ENCODE results near the gene KRT80.

DNA sequence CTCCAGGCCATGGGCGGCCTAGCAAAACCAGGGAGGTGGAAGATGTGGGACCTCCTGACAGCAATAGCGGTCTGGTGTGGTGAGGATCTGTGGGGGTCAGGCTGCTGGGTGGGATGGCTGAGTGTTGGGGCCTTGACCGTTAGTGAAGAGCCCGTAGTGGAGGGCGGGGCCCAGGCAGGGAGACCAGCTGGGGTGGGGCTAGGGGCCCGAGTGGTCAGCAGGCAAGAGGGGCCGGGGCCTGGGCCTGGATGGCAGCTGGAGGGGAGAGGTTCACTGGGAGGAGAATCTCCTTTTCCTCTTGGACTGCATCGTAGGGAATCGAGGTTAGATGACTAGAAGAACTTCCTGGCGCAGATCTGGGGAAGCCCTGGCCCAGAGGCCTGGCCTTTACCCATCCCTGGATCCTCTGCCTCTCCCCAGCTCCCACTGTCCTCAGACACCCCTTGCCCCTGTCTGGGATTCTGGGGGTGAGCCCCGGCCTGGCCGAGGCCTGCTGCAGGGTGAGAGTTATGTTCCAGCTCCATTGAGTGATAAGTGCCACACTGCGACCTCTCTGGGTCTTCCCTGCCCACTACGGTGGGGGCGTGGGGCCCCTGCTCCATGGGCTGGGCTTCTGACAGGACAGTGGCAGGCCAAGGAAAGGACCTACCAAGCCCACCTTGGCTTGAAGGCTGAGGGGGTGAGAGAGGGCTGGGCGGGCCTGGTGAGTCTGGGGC, 47.1 kb downstream of the KRT80 start:
- TF ChIP-seq FOSL1 (IDR thresholded peaks at IDR 0.05; ENCODE audit: low read depth) (no peak), ELF1 (IDR thresholded peaks at IDR 0.05; ENCODE audit: borderline replicate concordance, low read depth) (no peak), SRF (IDR thresholded peaks at IDR 0.05; ENCODE audit: low read depth) (no peak), SP1 (IDR thresholded peaks at IDR 0.05; ENCODE audit: low read depth) (no peak), RAD21 (IDR thresholded peaks at IDR 0.05; ENCODE audit: low read depth) (no peak), ZNF274 (IDR thresholded peaks at IDR 0.05; ENCODE audit: low read depth, low read length) (no peak), POLR2A (IDR thresholded peaks at IDR 0.05; ENCODE audit: borderline replicate concordance, extremely low read depth, insufficient read depth, insufficient read length) (no peak), EZH2phosphoT487 (IDR thresholded peaks at IDR 0.05; ENCODE audit: borderline replicate concordance) (no peak), POLR2AphosphoS5 (IDR thresholded peaks at IDR 0.05; ENCODE audit: low read depth, low read length) (peak; percentile 17; the same call in 1 of the 2 replicates), EGR1 (IDR thresholded peaks at IDR 0.05; ENCODE audit: low read depth) (no peak), CEBPB (IDR thresholded peaks at IDR 0.05; ENCODE audit: low read depth) (no peak)
- TF ChIP-seq, protein P1, sequence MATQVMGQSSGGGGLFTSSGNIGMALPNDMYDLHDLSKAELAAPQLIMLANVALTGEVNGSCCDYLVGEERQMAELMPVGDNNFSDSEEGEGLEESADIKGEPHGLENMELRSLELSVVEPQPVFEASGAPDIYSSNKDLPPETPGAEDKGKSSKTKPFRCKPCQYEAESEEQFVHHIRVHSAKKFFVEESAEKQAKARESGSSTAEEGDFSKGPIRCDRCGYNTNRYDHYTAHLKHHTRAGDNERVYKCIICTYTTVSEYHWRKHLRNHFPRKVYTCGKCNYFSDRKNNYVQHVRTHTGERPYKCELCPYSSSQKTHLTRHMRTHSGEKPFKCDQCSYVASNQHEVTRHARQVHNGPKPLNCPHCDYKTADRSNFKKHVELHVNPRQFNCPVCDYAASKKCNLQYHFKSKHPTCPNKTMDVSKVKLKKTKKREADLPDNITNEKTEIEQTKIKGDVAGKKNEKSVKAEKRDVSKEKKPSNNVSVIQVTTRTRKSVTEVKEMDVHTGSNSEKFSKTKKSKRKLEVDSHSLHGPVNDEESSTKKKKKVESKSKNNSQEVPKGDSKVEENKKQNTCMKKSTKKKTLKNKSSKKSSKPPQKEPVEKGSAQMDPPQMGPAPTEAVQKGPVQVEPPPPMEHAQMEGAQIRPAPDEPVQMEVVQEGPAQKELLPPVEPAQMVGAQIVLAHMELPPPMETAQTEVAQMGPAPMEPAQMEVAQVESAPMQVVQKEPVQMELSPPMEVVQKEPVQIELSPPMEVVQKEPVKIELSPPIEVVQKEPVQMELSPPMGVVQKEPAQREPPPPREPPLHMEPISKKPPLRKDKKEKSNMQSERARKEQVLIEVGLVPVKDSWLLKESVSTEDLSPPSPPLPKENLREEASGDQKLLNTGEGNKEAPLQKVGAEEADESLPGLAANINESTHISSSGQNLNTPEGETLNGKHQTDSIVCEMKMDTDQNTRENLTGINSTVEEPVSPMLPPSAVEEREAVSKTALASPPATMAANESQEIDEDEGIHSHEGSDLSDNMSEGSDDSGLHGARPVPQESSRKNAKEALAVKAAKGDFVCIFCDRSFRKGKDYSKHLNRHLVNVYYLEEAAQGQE (IDR thresholded peaks at IDR 0.05; ENCODE audit: low read depth): no peak
- TF ChIP-seq, protein P2, sequence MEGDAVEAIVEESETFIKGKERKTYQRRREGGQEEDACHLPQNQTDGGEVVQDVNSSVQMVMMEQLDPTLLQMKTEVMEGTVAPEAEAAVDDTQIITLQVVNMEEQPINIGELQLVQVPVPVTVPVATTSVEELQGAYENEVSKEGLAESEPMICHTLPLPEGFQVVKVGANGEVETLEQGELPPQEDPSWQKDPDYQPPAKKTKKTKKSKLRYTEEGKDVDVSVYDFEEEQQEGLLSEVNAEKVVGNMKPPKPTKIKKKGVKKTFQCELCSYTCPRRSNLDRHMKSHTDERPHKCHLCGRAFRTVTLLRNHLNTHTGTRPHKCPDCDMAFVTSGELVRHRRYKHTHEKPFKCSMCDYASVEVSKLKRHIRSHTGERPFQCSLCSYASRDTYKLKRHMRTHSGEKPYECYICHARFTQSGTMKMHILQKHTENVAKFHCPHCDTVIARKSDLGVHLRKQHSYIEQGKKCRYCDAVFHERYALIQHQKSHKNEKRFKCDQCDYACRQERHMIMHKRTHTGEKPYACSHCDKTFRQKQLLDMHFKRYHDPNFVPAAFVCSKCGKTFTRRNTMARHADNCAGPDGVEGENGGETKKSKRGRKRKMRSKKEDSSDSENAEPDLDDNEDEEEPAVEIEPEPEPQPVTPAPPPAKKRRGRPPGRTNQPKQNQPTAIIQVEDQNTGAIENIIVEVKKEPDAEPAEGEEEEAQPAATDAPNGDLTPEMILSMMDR (IDR thresholded peaks at IDR 0.05 in 2 of 3, conservative IDR thresholded peaks at IDR 0.05 in 1 of 3; ENCODE audit: borderline replicate concordance in 1 of 3, insufficient read depth in 1 of 3, low read depth in 2 of 3, low read length in 2 of 3): no peak
- TF ChIP-seq, protein P3, sequence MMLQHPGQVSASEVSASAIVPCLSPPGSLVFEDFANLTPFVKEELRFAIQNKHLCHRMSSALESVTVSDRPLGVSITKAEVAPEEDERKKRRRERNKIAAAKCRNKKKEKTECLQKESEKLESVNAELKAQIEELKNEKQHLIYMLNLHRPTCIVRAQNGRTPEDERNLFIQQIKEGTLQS (IDR thresholded peaks at IDR 0.05): no peak
